Stimulated activated CD8-positive, alpha-beta memory T cell treated with anti-CD3 and anti-CD28 coated beads, Interleukin-7, amount 100 ng/mL, for 24 hours (primary cell): Measurements from ENCODE around the gene ARHGAP25.

Experiments used
- DNase-seq: peaks from one replicate; pipeline ENCODE4 v3.0.0-alpha.2; 2020; ENCODE audit warnings: low read depth

Gene ARHGAP25

DNA sequence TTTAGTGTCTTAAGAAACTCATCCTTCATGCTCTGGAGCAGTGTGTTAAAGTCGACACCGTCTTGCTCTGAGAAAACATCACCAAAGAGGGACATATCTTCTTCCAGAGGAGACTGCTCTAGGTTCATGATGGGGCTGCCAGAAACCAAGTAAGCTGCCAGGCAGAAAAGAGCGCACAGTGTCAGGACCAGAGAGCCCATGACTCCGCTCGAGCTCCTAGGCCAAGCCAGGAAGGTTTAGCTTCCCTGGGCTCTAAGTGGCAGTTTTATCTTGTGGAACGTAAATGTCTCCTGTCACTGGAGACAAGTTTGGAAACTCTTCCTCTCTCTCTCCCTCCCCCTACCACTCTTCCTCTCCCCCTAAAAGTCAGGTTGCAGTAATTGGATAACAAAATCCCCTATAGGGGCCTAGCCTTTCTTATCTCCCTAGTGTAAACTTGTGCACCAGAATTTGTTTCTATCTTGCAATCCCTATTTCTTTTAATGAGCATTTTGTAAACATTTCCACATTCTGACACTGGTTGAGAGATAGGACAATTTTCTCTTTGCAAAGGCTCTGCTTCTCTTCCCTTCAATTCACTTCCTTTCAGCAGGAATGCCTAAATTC is 136.7 kb downstream of the ARHGAP25 start, which contains the start of gene BMP10:
BMP10 (minus strand) TSS at position 239 of the 606 bp plus-strand sequence; CDS start at position 200, 39 bp downstream.
- DNase-seq: no peak
